Breast epithelium (tissue), 3 donors: ENCODE data around the gene SPATA6L.

ENCODE experiments used
- CTCF ChIP-seq, 3 donors: fragments of 450-650 bp; IDR thresholded peaks; one replicate each; pipeline ENCODE4 v1.5.1; 2016 to 2017; ENCODE audit warnings: antibody characterized with exemption in 3 of 3, mild to moderate bottlenecking in 3 of 3, moderate library complexity in 3 of 3
- POLR2A ChIP-seq: fragments of 450-650 bp; IDR thresholded peaks from one replicate; pipeline ENCODE4 v1.6.1; 2016; ENCODE audit warnings: antibody characterized with exemption, mild to moderate bottlenecking, moderate library complexity
- POLR2AphosphoS5 ChIP-seq, 3 donors: sonication (generic); formaldehyde crosslinking; IDR thresholded peaks; one replicate each; pipeline ENCODE4 v1.6.1; 2017; ENCODE audit warnings: antibody characterized with exemption in 3 of 3

- TF ChIP-seq CTCF (IDR thresholded peaks at IDR 0.05) (no peak), POLR2A (no peak), POLR2AphosphoS5 (IDR thresholded peaks at IDR 0.05) (no peak)
Observed at GRCh38 chr9:4700091-4700490, 33.8 kb upstream of the SPATA6L start.
